WTC11 (cell line): ENCODE measurements around the gene ASB1. TPM values are rescaled to one million over a fixed set of nuclear protein-coding genes. Genes with fewer than 3 reads are reported as not detected.

Experiments used
- ATAC-seq: fragments of 200-7000 bp; cut with Tn5 transposase; 2 replicates; pipeline ENCODE4 v1.10.0; 2021; ENCODE audit warnings: mild to moderate bottlenecking, moderate library complexity
- CTCF ChIA-PET: fragments of 300-600 bp; sonication (Branson Sonifier 250); formaldehyde crosslinking; loops from one replicate; lab custom pipeline; 2021; ENCODE audit warnings: antibody characterized with exemption; lab: Charles Lee
- POLR2A ChIA-PET: fragments of 350-600 bp; sonication (Branson Sonifier 250); formaldehyde crosslinking; loops from one replicate; lab custom pipeline; 2021; ENCODE audit warnings: antibody characterized with exemption; lab: Charles Lee
- DNase-seq: peaks from one replicate; pipeline ENCODE4 v3.0.0; 2021; ENCODE audit warnings: low spot score
- H3K27ac Mint-ChIP-seq: 2 replicates; pipeline ENCODE4 v1.8.0; 2021; ENCODE audit warnings: mixed read lengths
- H3K27me3 Mint-ChIP-seq: 2 replicates; pipeline ENCODE4 v1.8.0; 2021; ENCODE audit warnings: low read depth, mild to moderate bottlenecking, moderate library complexity, mixed read lengths
- H3K36me3 Mint-ChIP-seq: 2 replicates; pipeline ENCODE4 v1.8.0; 2021; ENCODE audit warnings: mixed read lengths
- H3K4me1 Mint-ChIP-seq: 2 replicates; pipeline ENCODE4 v1.8.0; 2022; ENCODE audit warnings: mixed read lengths
- H3K4me3 Mint-ChIP-seq: 2 replicates; pipeline ENCODE4 v1.8.0; 2021; ENCODE audit warnings: mild to moderate bottlenecking, moderate library complexity, mixed read lengths
- H3K9me3 Mint-ChIP-seq: 2 replicates; pipeline ENCODE4 v1.8.0; 2021; ENCODE audit warnings: mixed read lengths
- CREM ChIP-seq: sonication (generic); formaldehyde crosslinking; IDR thresholded peaks from 2 replicates; pipeline ENCODE4 v1.8.1; 2022; ENCODE audit warnings: mild to moderate bottlenecking, missing genetic modification reagents, moderate library complexity
- GABPB1 ChIP-seq: sonication (generic); formaldehyde crosslinking; IDR thresholded peaks from 2 replicates; pipeline ENCODE4 v1.8.1; 2023; ENCODE audit warnings: mild to moderate bottlenecking, missing genetic modification reagents
- GTF2I ChIP-seq: fragments of 250-450 bp; sonication (Bioruptor Pico); conservative IDR thresholded peaks from 2 replicates; pipeline ENCODE4 v1.4.0; 2021; ENCODE audit warnings: mild to moderate bottlenecking
- HMGA2 ChIP-seq: fragments of 250-450 bp; sonication (Bioruptor Pico); IDR thresholded peaks from 2 replicates; pipeline ENCODE4 v1.4.0; 2021; ENCODE audit warnings: mild to moderate bottlenecking, moderate library complexity
- JUN ChIP-seq: sonication (generic); formaldehyde crosslinking; IDR thresholded peaks from 2 replicates; pipeline ENCODE4 v1.8.0; 2023; ENCODE audit warnings: mild to moderate bottlenecking, missing genetic modification reagents
- MXD4 ChIP-seq: fragments of 250-450 bp; sonication (Bioruptor Pico); IDR thresholded peaks from 2 replicates; pipeline ENCODE4 v1.8.0; 2021; ENCODE audit warnings: mild to moderate bottlenecking, moderate library complexity, borderline replicate concordance
- TCF7 ChIP-seq: sonication (generic); formaldehyde crosslinking; IDR thresholded peaks from 2 replicates; pipeline ENCODE4 v1.8.0; 2022; ENCODE audit warnings: mild to moderate bottlenecking, low read depth, missing genetic modification reagents, moderate library complexity
- TEAD1 ChIP-seq: sonication (generic); formaldehyde crosslinking; IDR thresholded peaks from 2 replicates; pipeline ENCODE4 v1.8.0; 2022; ENCODE audit warnings: mild to moderate bottlenecking, missing genetic modification reagents
- USF1 ChIP-seq: sonication (generic); formaldehyde crosslinking; IDR thresholded peaks from 2 replicates; pipeline ENCODE4 v1.8.0; 2022; ENCODE audit warnings: mild to moderate bottlenecking, missing genetic modification reagents
- ZBTB21 ChIP-seq: sonication (generic); formaldehyde crosslinking; IDR thresholded peaks from 2 replicates; pipeline ENCODE4 v1.8.1; 2023; ENCODE audit warnings: mild to moderate bottlenecking, missing genetic modification reagents, borderline replicate concordance
- ZMAT4 ChIP-seq: fragments of 250-450 bp; sonication (Bioruptor Pico); IDR thresholded peaks from 2 replicates; pipeline ENCODE4 v1.9.0; 2021; ENCODE audit warnings: mild to moderate bottlenecking
- ZNF281 ChIP-seq: sonication (generic); formaldehyde crosslinking; IDR thresholded peaks from 2 replicates; pipeline ENCODE4 v1.8.0; 2023; ENCODE audit warnings: mild to moderate bottlenecking, missing genetic modification reagents
- ZNF416 ChIP-seq: fragments of 250-450 bp; sonication (Bioruptor Pico); IDR thresholded peaks from 2 replicates; pipeline ENCODE4 v1.9.0; 2021; ENCODE audit warnings: mild to moderate bottlenecking, inconsistent platforms
- ZNF425 ChIP-seq: fragments of 250-450 bp; sonication (Bioruptor Pico); conservative IDR thresholded peaks from 2 replicates; pipeline ENCODE4 v1.9.0; 2021; ENCODE audit warnings: mild to moderate bottlenecking
- total RNA-seq: library from RNA; stranded (reverse); gene quantifications from 3 replicates; pipeline ENCODE4 v1.2.3, GENCODE V29; 2021
- TF ChIP-seq, protein P1 (sequence below): sonication (generic); formaldehyde crosslinking; IDR thresholded peaks from 2 replicates; pipeline ENCODE4 v1.8.1; 2023; ENCODE audit warnings: mild to moderate bottlenecking, missing genetic modification reagents
- TF ChIP-seq, protein P2 (sequence below): sonication (generic); formaldehyde crosslinking; IDR thresholded peaks from 2 replicates; pipeline ENCODE4 v1.8.0; 2022; ENCODE audit warnings: mild to moderate bottlenecking, missing genetic modification reagents
- TF ChIP-seq, protein P3 (sequence below): sonication (generic); formaldehyde crosslinking; IDR thresholded peaks from 2 replicates; pipeline ENCODE4 v1.8.0; 2023; ENCODE audit warnings: missing genetic modification reagents
- TF ChIP-seq, protein P4 (sequence below): fragments of 250-450 bp; sonication (Bioruptor Pico); IDR thresholded peaks from 2 replicates; pipeline ENCODE4 v1.9.0; 2021; ENCODE audit warnings: mild to moderate bottlenecking

The ASB1 gene
- total RNA-seq, 1 experiment from 2014 or later = 43.9 TPM

DNA sequence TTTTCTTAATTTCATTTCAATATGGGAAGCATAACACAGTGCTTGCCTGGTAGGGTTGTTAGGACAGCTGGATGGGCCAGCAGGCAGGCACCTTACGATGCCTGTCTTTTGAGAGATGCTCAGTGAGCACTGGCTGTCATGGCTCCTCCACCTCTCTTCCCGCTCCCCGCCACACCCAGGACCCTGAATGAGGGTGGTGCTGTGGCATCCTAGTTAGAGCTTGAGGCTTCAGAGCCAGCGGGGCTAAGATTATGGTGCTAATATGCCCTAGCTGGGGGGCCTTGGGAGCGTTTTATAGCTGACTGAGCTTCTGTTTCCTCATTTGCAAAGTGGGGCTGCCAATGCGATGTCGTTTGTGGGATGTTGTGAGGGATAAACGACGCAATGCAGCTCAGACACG is 37.7 kb downstream of the ASB1 start (continued):
- TF ChIP-seq ZBTB21 (CRISPR knock-in tag) (no peak), CREM (no peak)
- TF ChIP-seq, all 79 proteins: peak for 0

GRCh38 chr2:238465487-238466242 is 38.9 kb downstream of the ASB1 start:
- POLR2A ChIA-PET = no interaction called here
- DNase-seq (no peak), ATAC-seq (no peak)
- Mint-ChIP-seq H3K9me3 (peaks cover 18% of the 10 kb centered on the region), H3K4me3 (no peak overlapping the region), H3K27ac (peak overlapping the region; percentile 32; the same call in 1 of the 2 replicates), H3K27me3 (no peaks in the 10 kb centered on the region; the same call in 1 of the 2 replicates), H3K4me1 (no peaks in the 10 kb centered on the region), H3K36me3 (peaks cover 8% of the 10 kb centered on the region)
- CTCF ChIA-PET = interaction anchor here (1.1 to 3.0 kb wide), 5 partner anchors 95 to 188 kb away, joined by 3 to 9 read pairs (median 6); no protein-coding TSS in a partner anchor
- TF ChIP-seq, protein P1, sequence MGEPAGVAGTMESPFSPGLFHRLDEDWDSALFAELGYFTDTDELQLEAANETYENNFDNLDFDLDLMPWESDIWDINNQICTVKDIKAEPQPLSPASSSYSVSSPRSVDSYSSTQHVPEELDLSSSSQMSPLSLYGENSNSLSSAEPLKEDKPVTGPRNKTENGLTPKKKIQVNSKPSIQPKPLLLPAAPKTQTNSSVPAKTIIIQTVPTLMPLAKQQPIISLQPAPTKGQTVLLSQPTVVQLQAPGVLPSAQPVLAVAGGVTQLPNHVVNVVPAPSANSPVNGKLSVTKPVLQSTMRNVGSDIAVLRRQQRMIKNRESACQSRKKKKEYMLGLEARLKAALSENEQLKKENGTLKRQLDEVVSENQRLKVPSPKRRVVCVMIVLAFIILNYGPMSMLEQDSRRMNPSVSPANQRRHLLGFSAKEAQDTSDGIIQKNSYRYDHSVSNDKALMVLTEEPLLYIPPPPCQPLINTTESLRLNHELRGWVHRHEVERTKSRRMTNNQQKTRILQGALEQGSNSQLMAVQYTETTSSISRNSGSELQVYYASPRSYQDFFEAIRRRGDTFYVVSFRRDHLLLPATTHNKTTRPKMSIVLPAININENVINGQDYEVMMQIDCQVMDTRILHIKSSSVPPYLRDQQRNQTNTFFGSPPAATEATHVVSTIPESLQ (CRISPR knock-in tag) = no peak
- TF ChIP-seq TEAD1 (CRISPR knock-in tag) (no peak), ZMAT4 (CRISPR knock-in tag) (no peak), JUN (CRISPR knock-in tag) (no peak), ZNF281 (no peak), GABPB1 (CRISPR knock-in tag) (no peak), GTF2I (no peak), MXD4 (CRISPR knock-in tag) (no peak), USF1 (CRISPR knock-in tag) (no peak), ZNF416 (CRISPR knock-in tag) (no peak)
- TF ChIP-seq, protein P2, sequence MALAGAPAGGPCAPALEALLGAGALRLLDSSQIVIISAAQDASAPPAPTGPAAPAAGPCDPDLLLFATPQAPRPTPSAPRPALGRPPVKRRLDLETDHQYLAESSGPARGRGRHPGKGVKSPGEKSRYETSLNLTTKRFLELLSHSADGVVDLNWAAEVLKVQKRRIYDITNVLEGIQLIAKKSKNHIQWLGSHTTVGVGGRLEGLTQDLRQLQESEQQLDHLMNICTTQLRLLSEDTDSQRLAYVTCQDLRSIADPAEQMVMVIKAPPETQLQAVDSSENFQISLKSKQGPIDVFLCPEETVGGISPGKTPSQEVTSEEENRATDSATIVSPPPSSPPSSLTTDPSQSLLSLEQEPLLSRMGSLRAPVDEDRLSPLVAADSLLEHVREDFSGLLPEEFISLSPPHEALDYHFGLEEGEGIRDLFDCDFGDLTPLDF (CRISPR knock-in tag) = no peak
- TF ChIP-seq, protein P3, sequence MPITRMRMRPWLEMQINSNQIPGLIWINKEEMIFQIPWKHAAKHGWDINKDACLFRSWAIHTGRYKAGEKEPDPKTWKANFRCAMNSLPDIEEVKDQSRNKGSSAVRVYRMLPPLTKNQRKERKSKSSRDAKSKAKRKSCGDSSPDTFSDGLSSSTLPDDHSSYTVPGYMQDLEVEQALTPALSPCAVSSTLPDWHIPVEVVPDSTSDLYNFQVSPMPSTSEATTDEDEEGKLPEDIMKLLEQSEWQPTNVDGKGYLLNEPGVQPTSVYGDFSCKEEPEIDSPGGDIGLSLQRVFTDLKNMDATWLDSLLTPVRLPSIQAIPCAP = no peak

GRCh38 chr2:238466243-238466756 is 39.6 kb downstream of the ASB1 start:
- peaks cover 8% of the 10 kb centered on the region for H3K36me3 Mint-ChIP-seq
- POLR2A ChIA-PET = no interaction called here
- H3K27ac Mint-ChIP-seq = no peak overlapping the region
- no peaks in the 10 kb centered on the region; the same call in 1 of the 2 replicates for H3K27me3 Mint-ChIP-seq
- no peak overlapping the region for H3K4me3 Mint-ChIP-seq
- ATAC-seq (no peak), DNase-seq (no peak)
- CTCF ChIA-PET = interaction anchor here (0.9 to 3.0 kb wide), 8 partner anchors 94 to 203 kb away, joined by 3 to 9 read pairs (median 4); no protein-coding TSS in a partner anchor
- peaks cover 24% of the 10 kb centered on the region for H3K9me3 Mint-ChIP-seq
- no peaks in the 10 kb centered on the region for H3K4me1 Mint-ChIP-seq
- TF ChIP-seq TCF7 (CRISPR knock-in tag) (no peak), ZNF425 (CRISPR knock-in tag) (no peak), ZBTB21 (CRISPR knock-in tag) (no peak), GABPB1 (CRISPR knock-in tag) (no peak), HMGA2 (no peak)
- TF ChIP-seq, protein P4, sequence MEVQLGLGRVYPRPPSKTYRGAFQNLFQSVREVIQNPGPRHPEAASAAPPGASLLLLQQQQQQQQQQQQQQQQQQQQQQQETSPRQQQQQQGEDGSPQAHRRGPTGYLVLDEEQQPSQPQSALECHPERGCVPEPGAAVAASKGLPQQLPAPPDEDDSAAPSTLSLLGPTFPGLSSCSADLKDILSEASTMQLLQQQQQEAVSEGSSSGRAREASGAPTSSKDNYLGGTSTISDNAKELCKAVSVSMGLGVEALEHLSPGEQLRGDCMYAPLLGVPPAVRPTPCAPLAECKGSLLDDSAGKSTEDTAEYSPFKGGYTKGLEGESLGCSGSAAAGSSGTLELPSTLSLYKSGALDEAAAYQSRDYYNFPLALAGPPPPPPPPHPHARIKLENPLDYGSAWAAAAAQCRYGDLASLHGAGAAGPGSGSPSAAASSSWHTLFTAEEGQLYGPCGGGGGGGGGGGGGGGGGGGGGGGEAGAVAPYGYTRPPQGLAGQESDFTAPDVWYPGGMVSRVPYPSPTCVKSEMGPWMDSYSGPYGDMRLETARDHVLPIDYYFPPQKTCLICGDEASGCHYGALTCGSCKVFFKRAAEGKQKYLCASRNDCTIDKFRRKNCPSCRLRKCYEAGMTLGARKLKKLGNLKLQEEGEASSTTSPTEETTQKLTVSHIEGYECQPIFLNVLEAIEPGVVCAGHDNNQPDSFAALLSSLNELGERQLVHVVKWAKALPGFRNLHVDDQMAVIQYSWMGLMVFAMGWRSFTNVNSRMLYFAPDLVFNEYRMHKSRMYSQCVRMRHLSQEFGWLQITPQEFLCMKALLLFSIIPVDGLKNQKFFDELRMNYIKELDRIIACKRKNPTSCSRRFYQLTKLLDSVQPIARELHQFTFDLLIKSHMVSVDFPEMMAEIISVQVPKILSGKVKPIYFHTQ = no peak
